Hepatocyte (in vitro differentiated cells): ENCODE results near the gene ABI1.

Experiments
- CTCF ChIP-seq: fragments of 200-600 bp; sonication (generic); IDR thresholded peaks from 2 replicates; pipeline ENCODE4 v1.5.1; 2016; ENCODE audit warnings: antibody characterized with exemption, mild to moderate bottlenecking; ENCODE audit not compliant: poor library complexity
- EZH2 ChIP-seq: fragments of 200-600 bp; sonication (generic); IDR thresholded peaks from 2 replicates; pipeline ENCODE4 v1.6.1; 2016; ENCODE audit warnings: antibody characterized with exemption, mild to moderate bottlenecking, borderline replicate concordance

GRCh38 chr10:26755443-26755903 lies 105.3 kb downstream of the ABI1 start:
- TF ChIP-seq CTCF (no peak), EZH2 (no peak)
